ENCODE results near the gene TMEM140. TPM values are rescaled to one million over a fixed set of nuclear protein-coding genes. Genes with fewer than 3 reads are reported as not detected.

TMEM140 gene
- polyA plus RNA-seq, 3 donors: 29.2 to 37.2 (median 29.3) TPM

DNA sequence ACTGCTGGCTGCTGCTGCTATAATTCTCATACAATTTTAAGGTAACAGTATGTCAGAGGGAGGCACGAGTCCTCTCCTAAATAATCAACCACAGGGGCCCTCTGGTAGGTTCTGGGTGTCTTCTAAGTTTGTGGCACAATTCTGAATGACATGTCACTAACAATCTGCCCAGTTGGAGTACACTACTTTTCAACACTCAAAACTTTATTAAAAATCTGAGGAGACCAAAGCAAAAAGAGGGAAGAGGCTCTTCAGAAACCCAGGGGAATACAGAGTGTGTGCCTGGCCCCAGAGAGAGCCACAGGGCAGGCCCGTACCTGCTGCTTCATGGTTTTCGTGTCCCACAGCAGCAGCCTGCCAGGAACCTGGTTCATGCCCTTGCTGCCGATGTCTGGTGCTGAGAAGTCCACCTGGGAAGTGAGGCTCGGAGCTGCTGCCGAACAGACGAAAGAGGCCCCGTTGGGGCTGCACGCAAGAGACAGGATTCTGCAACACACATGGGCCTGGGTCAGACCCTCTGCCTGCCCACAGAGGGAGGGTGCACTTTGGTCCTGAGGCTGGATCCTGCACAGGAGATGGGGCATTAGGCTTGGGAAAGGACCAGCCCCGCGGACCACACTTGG, 45.2 kb downstream of the TMEM140 start:
- DNase-seq: no peak

DNA sequence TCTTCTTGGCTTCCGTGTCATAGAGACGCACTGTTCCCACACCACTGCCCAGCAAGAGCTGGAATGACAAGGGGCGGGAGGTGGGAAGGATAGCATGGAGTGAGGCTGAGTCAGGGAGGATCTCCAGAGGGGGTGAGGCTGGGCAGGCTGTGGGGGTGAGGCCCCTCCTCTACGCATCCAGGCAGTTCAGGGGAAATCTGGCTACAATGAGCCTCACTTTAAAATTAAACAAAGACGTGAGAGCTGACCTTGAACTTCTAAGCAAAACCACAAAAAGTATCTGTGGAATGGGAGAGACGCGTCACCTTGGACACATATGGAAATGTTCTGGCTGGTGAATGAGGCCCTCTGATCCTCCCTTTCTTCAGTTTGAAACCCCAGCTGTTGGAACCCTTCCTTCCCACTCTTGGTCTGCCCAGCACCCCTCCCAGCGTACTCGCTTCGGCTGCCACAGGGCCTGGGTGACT, 45.8 kb downstream of the TMEM140 start:
- DNase-seq: no peak

- no peak for DNase-seq
Observed at GRCh38 chr7:135194494-135195095, 46.7 kb downstream of the TMEM140 start.

DNA sequence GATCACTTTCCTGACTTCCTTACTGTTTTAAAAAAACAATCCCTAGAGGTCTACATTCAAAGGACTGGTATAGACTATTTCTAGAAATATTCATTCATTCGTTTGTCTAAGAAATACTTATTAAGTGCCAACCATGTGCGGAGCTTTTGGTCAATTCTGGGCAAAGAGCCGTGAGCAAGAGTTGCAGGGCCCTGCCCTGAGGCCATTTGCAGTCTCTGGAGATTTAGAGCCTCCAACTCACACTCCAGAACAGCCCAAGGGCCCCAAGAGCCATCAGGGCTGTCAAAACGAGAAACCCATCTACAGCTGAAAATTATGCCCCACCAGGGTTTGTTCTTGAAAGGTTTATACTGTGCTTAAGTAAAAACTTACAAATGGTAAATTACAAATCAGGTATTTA, 47.3 kb downstream of the TMEM140 start:
- DNase-seq: no peak

DNA sequence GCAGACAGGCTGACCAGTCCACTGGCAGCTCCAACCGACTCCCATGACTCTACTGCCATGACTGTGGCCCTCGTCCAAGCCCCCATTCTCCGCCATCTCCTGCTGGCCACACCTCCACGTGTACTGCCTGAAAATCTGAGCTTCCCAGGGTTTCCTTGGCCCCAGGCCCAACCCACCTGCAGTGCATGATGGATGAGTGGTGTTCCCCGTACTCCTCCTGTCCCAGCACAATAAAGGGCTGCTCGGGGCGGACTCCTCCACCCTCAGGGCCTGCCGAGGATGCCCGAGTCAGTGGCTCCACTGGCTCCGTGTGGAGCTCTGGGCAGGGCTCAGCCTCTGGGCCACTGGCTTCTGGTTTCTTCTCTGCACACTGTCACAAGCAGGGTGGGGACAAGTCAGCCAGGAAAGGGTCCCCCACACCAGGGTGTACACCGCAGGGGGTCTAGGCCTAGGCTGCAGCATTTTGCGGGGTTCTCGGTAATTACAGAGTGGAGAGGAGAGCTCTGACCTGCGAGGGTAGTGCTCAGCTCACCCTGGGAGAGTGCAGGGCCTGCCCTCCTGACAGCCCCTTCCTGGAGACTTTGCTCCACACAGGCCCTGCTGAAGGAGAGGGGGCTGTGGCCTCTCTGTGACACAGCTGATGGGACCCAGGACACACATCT, 48.2 kb downstream of the TMEM140 start:
- DNase-seq: no peak

DNA sequence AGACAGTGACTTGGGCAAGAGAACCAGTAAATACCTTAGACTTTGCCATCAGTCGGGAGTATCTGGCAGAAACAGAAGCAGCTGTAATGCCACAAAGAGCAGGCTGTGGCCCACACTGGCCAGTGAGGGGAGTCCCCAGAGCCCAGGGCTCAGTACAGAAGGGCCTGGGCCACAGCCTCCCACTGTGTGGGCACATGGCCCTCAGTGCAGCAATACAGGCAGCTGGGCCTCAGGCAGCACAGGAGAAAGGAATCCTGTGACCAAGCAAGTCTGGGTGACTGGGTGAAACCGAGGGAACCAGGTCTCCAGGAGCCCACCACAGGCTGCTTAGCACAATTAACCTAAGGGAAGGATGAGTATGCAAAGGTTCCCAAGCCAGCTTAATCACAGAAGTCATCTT, 49.5 kb downstream of the TMEM140 start:
- DNase-seq: no peak

- DNase-seq: no peak
Observed at GRCh38 chr7:135197906-135198655, 50.2 kb downstream of the TMEM140 start.

GRCh38 chr7:135199439-135199838, 51.6 kb downstream of the TMEM140 start:
- DNase-seq: no peak

- no peak for DNase-seq
Observed at GRCh38 chr7:135200821-135201331, 53.0 kb downstream of the TMEM140 start.

DNA sequence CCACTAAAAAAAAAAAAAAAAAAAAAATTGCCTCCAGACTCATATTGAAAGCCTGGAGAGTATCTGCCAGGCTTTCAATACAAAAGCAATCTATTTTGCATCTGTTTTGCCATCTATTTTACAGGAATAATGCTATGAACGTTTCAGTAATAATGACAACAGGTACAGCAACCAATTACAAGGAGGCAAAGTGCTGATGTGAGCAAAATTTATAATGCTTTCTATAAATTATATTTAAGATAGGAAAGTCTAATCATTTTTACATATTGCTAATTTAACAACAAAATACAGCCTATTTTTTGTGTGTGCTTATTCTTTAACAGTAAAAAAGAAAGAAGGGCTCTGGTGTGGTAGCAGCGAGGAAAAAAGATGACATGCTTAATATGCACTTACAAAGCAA, 53.5 kb downstream of the TMEM140 start:
- DNase-seq: no peak

- no peak for DNase-seq
Observed at GRCh38 chr7:135204341-135204749, 56.5 kb downstream of the TMEM140 start.

GRCh38 chr7:135204876-135205275, 57.0 kb downstream of the TMEM140 start:
- DNase-seq: no peak

DNA sequence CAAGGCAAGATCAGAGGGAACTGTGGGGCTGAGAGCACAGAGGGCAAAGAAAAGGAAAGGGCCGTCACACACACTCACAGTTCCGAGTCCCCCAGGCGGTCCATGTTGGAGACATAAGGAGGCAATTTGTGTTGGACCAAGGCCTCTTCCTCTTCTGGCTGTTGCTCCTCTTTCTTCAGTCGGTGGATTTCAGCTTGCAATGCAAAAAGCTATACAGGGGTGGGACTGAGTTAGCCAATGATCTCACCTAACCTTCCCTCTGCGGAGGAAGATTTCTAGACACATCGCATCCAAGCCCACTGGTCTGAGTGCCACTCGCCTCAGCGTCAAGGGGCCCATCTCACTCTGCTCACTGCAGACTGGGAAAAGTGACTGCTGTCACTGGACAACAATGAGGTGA, 58.0 kb downstream of the TMEM140 start:
- DNase-seq: no peak

- DNase-seq: no peak
Observed at GRCh38 chr7:135206941-135207391, 59.1 kb downstream of the TMEM140 start.

- no peak for DNase-seq
Observed at GRCh38 chr7:135207406-135208101, 59.7 kb downstream of the TMEM140 start.

DNA sequence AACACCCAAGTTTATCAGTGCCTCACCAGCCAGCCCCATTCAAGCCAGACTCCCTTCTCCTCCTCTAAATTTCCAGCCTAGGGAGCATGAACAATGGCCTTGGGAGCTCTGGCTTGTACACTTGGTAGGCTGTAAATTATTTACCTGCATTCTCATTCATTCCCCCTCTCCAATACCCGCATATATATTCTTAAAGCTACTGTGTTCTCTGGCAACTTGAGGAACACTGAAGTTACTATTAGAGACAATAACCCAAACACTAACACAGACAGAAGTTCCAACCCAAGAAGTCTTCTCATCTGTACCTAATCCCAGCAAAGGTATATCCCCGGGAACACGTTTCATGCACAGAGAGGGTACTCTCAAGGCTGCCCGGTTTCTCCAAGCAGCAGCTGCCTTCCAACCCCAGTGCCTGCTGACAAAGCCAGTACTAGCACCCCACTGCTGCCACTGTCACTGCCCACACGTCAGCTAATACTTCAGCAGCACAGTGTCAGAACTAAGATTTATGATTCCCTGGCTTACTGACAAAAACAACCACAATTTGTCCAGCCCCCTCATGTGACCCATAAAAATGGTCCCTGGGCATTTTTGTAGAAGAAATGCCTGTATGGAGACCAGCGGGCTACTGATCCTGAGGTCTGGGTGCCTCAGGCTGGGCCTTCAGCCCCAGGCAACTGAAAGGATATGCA, 60.4 kb downstream of the TMEM140 start:
- peak; percentile 41 for DNase-seq

GRCh38 chr7:135209225-135209834, 61.5 kb downstream of the TMEM140 start:
- DNase-seq: no peak

- DNase-seq: no peak
Observed at GRCh38 chr7:135210888-135211178, 63.0 kb downstream of the TMEM140 start.

GRCh38 chr7:135211179-135211945, 63.5 kb downstream of the TMEM140 start, which contains the start of gene WDR91:
TSS of gene WDR91 (minus strand) at chr7:135211526. CDS start at chr7:135211502, 24 bp downstream.
- peak; percentile 95 for DNase-seq
